ENCODE data around the gene MCM8. TPM values are rescaled to one million over a fixed set of nuclear protein-coding genes. Genes with fewer than 3 reads are reported as not detected.

Gene MCM8
- 25.7 TPM for polyA plus RNA-seq (ENCODE audit: insufficient read length)
- long read RNA-seq, donor 1: 0 reads
- long read RNA-seq, donor 2: 0 reads
- long read RNA-seq, donor 3: 0 reads
- long read RNA-seq, donor 4: 0 reads
- long read RNA-seq, donor 5: 0 reads
- long read RNA-seq, donor 6, full-length matches to known transcripts: 2 of 2 reads
- long read RNA-seq, donor 6, partial matches to known transcripts: 0 of 2 reads
- long read RNA-seq, donor 6, other reads (novel, unspliced or antisense): 0 of 2 reads
- long read RNA-seq, donor 7, partial matches to known transcripts: 9 of 10 reads
- long read RNA-seq, donor 7, other reads (novel, unspliced or antisense): 0 of 10 reads
- long read RNA-seq, donor 8: 0 reads

- DNase-seq: peak; percentile 95
Observed at GRCh38 chr20:5950271-5951031, at the start of gene MCM8, which contains the start of gene TRMT6. Gene MCM8, plus strand, starts transcription at chr20:5950652. Its CDS starts 1,364 bp downstream, at chr20:5952016. Gene TRMT6, minus strand, starts transcription at chr20:5950533. Its CDS starts 128 bp downstream, at chr20:5950405.

GRCh38 chr20:5900908-5901307 is 49.5 kb upstream of the MCM8 start:
- no peak for DNase-seq

GRCh38 chr20:5908981-5909380 is 41.5 kb upstream of the MCM8 start:
- DNase-seq: no peak

GRCh38 chr20:5910186-5910585 is 40.3 kb upstream of the MCM8 start:
- DNase-seq: no peak

GRCh38 chr20:5913166-5913565 is 37.3 kb upstream of the MCM8 start:
- no peak for DNase-seq

- no peak for DNase-seq
Observed at GRCh38 chr20:5914859-5915258, 35.6 kb upstream of the MCM8 start.

GRCh38 chr20:5918856-5919625 is 31.4 kb upstream of the MCM8 start:
- no peak for DNase-seq

GRCh38 chr20:5919626-5920544 is 30.6 kb upstream of the MCM8 start:
- no peak for DNase-seq

GRCh38 chr20:5920581-5920980 is 29.9 kb upstream of the MCM8 start:
- no peak for DNase-seq

GRCh38 chr20:5923493-5923892 is 27.0 kb upstream of the MCM8 start:
- no peak for DNase-seq

- DNase-seq: no peak
Observed at GRCh38 chr20:5925551-5925950, 24.9 kb upstream of the MCM8 start.

GRCh38 chr20:5927749-5928462 is 22.5 kb upstream of the MCM8 start:
- DNase-seq: no peak

GRCh38 chr20:5928836-5929715 is 21.4 kb upstream of the MCM8 start:
- no peak for DNase-seq

GRCh38 chr20:5931411-5931810 is 19.0 kb upstream of the MCM8 start:
- DNase-seq: no peak

GRCh38 chr20:5932796-5933195 is 17.7 kb upstream of the MCM8 start:
- DNase-seq: no peak

GRCh38 chr20:5933802-5934436 is 16.5 kb upstream of the MCM8 start:
- no peak for DNase-seq

- no peak for DNase-seq
Observed at GRCh38 chr20:5935384-5935783, 15.1 kb upstream of the MCM8 start.

GRCh38 chr20:5936238-5936637 is 14.2 kb upstream of the MCM8 start:
- DNase-seq: no peak

GRCh38 chr20:5938456-5939029 is 11.9 kb upstream of the MCM8 start:
- no peak for DNase-seq

Measured in left kidney (tissue), 8 donors.